GM20000 (cell line): ENCODE measurements around the gene OBSCN.
"Not testable (repeated sequence)": the region's sequence is repeated elsewhere in the genome, so short reads cannot be mapped to it uniquely, and the experiment has no call there.

Experiments used
- DNase-seq: peaks from one replicate; pipeline ENCODE4 v3.0.0; 2012; ENCODE audit warnings: low spot score
- CTCF ChIP-seq: IDR thresholded peaks from 2 replicates; pipeline ENCODE4 v1.5.1; 2012; ENCODE audit warnings: mild to moderate bottlenecking, control low read depth; ENCODE audit errors: extremely low read depth, missing control alignments

Gene OBSCN

GRCh38 chr1:228219962-228220780 is 12.3 kb downstream of the OBSCN start:
- no peak for TF ChIP-seq CTCF
- no peak for DNase-seq

- not testable (repeated sequence) for DNase-seq
Measured at GRCh38 chr1:228221097-228221496, 13.3 kb downstream of the OBSCN start.

- no peak for DNase-seq
- TF ChIP-seq CTCF = no peak
Measured at GRCh38 chr1:228222548-228222947, 14.7 kb downstream of the OBSCN start.

- no peak for TF ChIP-seq CTCF
Measured at GRCh38 chr1:228224198-228225164, 16.6 kb downstream of the OBSCN start.

GRCh38 chr1:228225165-228225710 is 17.4 kb downstream of the OBSCN start:
- no peak for DNase-seq
- no peak for TF ChIP-seq CTCF

More at GRCh38 chr1:228224198-228225164, 16.6 kb downstream of the OBSCN start:
- no peak for DNase-seq

GRCh38 chr1:228225740-228226139 is 17.9 kb downstream of the OBSCN start:
- DNase-seq = no peak
- TF ChIP-seq CTCF = no peak

- no peak for TF ChIP-seq CTCF
- DNase-seq = no peak
Measured at GRCh38 chr1:228226141-228226874, 18.5 kb downstream of the OBSCN start.
